NT2/D1 (cell line): Measurements from ENCODE around the gene ABO.
A peak's percentile ranks its signal among the peaks of the same experiment; 100 is the strongest.

Experiments used
- DNase-seq: peaks from one replicate; pipeline ENCODE4 v3.0.0-alpha.2; 2011; ENCODE audit warnings: low read depth, low spot score
- H3K27me3 ChIP-seq: 2 replicates; pipeline ENCODE4 v1.6.0; 2011; ENCODE audit warnings: mild to moderate bottlenecking; ENCODE audit not compliant: insufficient read length, insufficient read depth
- H3K36me3 ChIP-seq: 2 replicates; pipeline ENCODE4 v1.6.1; 2011; ENCODE audit warnings: mild to moderate bottlenecking, low read length, mixed read lengths; ENCODE audit not compliant: insufficient read depth, insufficient read length
- H3K4me1 ChIP-seq: 2 replicates; pipeline ENCODE4 v1.5.1; 2011; ENCODE audit not compliant: insufficient read depth, insufficient read length
- H3K4me3 ChIP-seq: 2 replicates; pipeline ENCODE4 v1.5.1; 2011; ENCODE audit warnings: low read depth; ENCODE audit not compliant: insufficient read length
- H3K9ac ChIP-seq: 2 replicates; pipeline ENCODE4 v1.6.0; 2011; ENCODE audit warnings: low read depth; ENCODE audit not compliant: insufficient read length
- H3K9me3 ChIP-seq: 2 replicates; pipeline ENCODE4 v1.5.1; 2011; ENCODE audit warnings: mild to moderate bottlenecking, low read length; ENCODE audit not compliant: insufficient read depth
- SUZ12 ChIP-seq: IDR thresholded peaks from 2 replicates; pipeline ENCODE4 v1.6.1; 2011; ENCODE audit not compliant: insufficient read length, insufficient read depth; ENCODE audit errors: extremely low read depth
- YY1 ChIP-seq: IDR thresholded peaks from 2 replicates; pipeline ENCODE4 v1.6.1; 2011; ENCODE audit not compliant: insufficient read length, insufficient read depth
- ZNF274 ChIP-seq: IDR thresholded peaks from 2 replicates; pipeline ENCODE4 v1.6.1; 2011; ENCODE audit warnings: mild to moderate bottlenecking, low read depth, low read length

ABO gene

DNA sequence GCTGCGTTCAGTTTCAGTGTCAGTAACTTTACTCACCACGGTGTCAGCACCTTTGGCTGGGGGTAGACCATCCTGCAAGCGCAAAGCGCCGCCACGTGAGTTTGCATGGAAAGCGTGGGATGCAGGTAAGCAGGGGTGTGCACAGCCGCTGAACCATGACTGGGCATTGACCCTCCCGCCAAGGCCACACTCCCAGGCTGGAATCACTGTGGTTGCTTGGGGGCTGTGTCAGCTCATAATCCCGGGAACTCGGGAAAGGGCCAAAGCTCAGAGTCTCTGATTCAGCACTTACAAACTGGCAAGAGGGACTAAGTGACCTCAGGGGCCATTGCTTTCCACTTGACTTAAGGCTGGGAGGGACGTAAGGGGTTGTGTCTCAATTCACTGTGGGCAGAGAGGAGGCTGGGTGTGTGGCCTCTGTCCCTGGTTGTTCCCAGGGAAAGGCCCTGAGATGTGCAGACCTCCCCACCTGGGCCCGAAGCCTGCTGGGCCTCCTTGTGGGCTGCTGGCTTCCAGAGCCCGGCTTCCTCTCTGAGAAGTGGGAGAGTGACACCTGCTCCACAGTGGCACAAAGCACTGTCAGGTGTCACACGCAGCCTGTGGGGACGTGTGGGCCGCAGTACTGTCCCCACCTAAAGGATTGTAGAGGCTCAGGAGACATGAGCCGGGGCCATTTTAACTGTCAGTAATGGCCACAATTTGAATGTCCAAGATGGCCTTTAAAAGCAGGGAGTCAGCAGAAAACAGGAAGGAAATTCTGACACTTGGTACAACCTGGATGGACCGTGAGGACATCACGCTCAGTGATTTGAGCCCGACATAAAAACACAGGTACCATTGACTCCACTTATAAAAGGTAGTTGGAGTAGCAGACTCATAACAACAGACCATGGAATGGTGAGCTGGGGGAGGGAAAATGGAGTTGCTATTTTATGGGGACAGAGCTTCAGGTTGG, 16.7 kb downstream of the ABO start:
- no peaks in the 10 kb centered on the region for H3K36me3 ChIP-seq
- no peaks in the 10 kb centered on the region for H3K9me3 ChIP-seq
- H3K27me3 ChIP-seq: no peaks in the 10 kb centered on the region
- no peak overlapping the region for H3K4me3 ChIP-seq
- peaks cover 2% of the 10 kb centered on the region for H3K4me1 ChIP-seq
- no peak for TF ChIP-seq YY1
- TF ChIP-seq SUZ12: no peak
- peak overlapping the region; percentile 36 for H3K9ac ChIP-seq
- no peak for DNase-seq

DNA sequence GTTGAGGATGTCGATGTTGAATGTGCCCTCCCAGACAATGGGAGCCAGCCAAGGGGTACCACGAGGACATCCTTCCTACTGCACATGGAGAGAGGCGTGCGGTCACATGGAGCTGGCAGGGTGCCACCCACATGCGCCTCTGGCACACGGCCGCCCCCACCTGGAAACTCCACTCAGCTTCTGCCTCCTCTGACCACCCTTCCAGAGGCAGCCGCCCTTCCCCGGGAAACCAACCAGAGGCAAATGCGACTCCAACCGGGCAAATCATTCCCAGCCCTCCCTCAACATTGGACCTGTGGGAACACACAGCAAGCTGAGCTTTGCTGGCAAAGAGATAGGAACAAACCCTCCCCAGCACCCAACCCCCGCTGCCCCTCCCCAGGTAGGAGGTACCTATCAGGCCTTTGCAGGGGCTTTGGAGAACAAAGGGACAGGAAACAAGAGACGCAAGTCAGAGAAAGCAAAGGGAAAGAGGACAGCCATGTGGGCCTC, 17.5 kb downstream of the ABO start:
- H3K36me3 ChIP-seq: no peaks in the 10 kb centered on the region
- peak; percentile 33 for DNase-seq
- H3K4me1 ChIP-seq: peaks cover 2% of the 10 kb centered on the region
- H3K9ac ChIP-seq: peak overlapping the region; percentile 36
- no peak for TF ChIP-seq ZNF274
- TF ChIP-seq SUZ12: no peak
- no peak for TF ChIP-seq YY1
- H3K27me3 ChIP-seq: no peaks in the 10 kb centered on the region
- H3K4me3 ChIP-seq: no peak overlapping the region
- H3K9me3 ChIP-seq: no peaks in the 10 kb centered on the region

DNA sequence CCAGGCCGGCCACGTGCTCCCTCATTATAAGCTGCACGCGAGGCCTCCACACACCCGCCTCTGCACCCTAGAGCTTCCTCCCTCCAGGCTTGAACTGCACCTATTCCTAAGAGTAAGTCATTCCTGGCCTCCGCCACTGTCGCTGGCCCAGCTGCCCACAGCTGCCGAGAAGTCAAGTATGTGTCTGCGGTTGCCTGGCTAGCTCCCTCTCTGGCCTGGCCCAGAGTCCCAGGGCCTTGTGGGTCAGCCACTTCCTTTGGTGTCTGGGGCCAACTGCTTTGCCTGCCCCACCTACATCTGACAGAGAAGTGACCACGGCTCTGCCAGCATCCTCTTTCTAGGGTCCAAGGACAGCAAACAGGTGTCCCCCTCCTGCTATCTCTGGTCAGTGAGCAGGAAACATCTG, 18.3 kb downstream of the ABO start:
- H3K9ac ChIP-seq: no peak overlapping the region
- no peaks in the 10 kb centered on the region for H3K9me3 ChIP-seq
- no peaks in the 10 kb centered on the region for H3K36me3 ChIP-seq
- peaks cover 7% of the 10 kb centered on the region for H3K4me1 ChIP-seq
- TF ChIP-seq YY1 (no peak), SUZ12 (no peak), ZNF274 (no peak)
- DNase-seq: no peak
- H3K4me3 ChIP-seq: no peak overlapping the region
- H3K27me3 ChIP-seq: no peaks in the 10 kb centered on the region

DNA sequence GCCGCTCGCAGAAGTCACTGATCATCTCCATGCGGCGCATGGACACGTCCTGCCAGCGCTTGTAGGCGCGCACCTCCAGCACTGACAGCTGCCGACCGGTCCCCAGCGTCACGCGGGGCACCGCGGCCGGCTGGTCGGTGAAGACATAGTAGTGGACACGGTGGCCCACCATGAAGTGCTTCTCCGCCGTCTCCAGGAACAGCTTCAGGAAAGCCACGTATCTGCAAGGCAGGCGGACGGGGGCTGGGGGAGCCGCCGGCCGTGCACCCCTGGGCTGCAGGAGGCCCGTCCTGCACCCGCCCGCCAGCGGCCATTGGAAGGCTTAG, 18.9 kb downstream of the ABO start:
- no peaks in the 10 kb centered on the region for H3K27me3 ChIP-seq
- no peak overlapping the region for H3K4me3 ChIP-seq
- no peak overlapping the region for H3K9ac ChIP-seq
- TF ChIP-seq YY1 (no peak), ZNF274 (no peak), SUZ12 (no peak)
- DNase-seq: no peak
- no peaks in the 10 kb centered on the region for H3K36me3 ChIP-seq
- H3K4me1 ChIP-seq: peaks cover 7% of the 10 kb centered on the region
- H3K9me3 ChIP-seq: no peaks in the 10 kb centered on the region

DNA sequence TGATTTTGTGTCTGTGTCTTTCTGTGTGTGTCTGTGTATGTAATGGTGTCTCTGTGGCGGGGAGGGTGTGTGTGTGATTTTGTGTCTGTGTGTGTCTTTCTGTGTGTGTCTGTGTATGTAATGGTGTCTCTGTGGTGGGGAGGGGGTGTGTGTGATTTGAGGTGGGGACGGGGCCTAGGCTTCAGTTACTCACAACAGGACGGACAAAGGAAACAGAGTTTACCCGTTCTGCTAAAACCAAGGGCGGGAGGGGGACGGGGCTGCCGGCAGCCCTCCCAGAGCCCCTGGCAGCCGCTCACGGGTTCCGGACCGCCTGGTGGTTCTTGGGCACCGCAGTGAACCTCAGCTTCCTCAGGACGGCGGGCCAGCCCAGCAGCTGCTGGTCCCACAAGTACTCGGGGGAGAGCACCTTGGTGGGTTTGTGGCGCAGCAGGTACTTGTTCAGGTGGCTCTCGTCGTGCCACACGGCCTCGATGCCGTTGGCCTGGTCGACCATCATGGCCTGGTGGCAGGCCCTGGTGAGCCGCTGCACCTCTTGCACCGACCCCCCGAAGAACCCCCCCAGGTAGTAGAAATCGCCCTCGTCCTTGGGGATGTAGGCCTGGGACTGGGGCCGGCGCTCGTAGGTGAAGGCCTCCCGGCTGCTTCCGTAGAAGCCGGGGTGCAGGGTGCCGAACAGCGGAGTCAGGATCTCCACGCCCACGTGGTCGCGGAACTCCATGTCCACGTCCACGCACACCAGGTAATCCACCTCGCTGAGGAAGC, 19.4 kb downstream of the ABO start:
- no peak overlapping the region for H3K4me3 ChIP-seq
- no peaks in the 10 kb centered on the region for H3K36me3 ChIP-seq
- no peaks in the 10 kb centered on the region for H3K9me3 ChIP-seq
- TF ChIP-seq YY1 (no peak), SUZ12 (no peak), ZNF274 (no peak)
- H3K4me1 ChIP-seq: peaks cover 7% of the 10 kb centered on the region
- no peak overlapping the region for H3K9ac ChIP-seq
- H3K27me3 ChIP-seq: no peaks in the 10 kb centered on the region
- DNase-seq: no peak

DNA sequence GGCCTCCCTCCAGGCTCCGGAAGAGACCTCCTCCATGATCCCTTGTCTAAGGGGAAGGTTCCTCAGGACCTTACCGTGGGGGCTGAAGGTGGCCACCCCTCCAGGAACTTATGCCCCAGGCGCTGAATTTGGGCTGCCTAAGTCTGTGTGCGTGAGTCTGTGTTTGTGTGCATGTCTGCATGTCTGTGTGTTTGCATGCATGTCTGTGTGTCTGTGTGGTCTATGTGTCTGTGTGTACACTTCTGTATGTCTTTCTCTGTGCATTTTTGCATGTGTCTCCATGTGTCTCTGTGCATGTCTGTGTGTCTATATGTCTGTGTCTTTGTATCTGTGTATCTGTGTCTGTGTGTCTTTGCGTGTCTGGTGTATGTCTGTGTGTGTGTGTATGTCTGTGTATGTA, 20.5 kb downstream of the ABO start:
- H3K9me3 ChIP-seq: no peaks in the 10 kb centered on the region

DNA sequence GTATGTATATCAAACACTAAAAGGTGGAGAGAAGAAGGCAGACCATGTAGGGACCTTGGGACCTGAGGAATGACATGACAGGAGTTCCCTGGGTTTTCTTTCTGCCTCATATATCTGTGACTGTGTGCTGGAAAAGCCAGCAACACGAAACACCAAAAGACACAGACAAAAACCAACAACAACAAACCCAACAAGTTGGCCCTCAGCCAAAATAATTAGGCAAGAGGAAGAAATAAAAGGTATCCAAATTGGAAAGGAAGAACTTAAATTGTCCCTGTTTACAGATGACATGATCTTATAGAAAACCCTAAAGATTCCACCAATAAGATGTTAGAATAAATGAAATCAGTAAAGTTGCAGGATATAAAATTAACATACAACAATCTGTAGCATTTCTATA, 21.7 kb downstream of the ABO start:
- Histone ChIP-seq H3K9ac (no peak overlapping the region), H3K36me3 (no peaks in the 10 kb centered on the region), H3K27me3 (no peaks in the 10 kb centered on the region), H3K4me1 (peaks cover 7% of the 10 kb centered on the region), H3K4me3 (no peak overlapping the region), H3K9me3 (no peaks in the 10 kb centered on the region)
- no peak for DNase-seq
- TF ChIP-seq SUZ12 (no peak), ZNF274 (no peak), YY1 (no peak)

More for the DNA sequence above, 20.5 kb downstream of the ABO start:
- Histone ChIP-seq H3K36me3 (no peaks in the 10 kb centered on the region), H3K4me1 (peaks cover 7% of the 10 kb centered on the region), H3K27me3 (no peaks in the 10 kb centered on the region), H3K4me3 (no peak overlapping the region), H3K9ac (no peak overlapping the region)
- no peak for DNase-seq
- TF ChIP-seq ZNF274 (no peak), SUZ12 (no peak), YY1 (no peak)
